SK-N-SH (cell line): ENCODE results near the gene CAST. TPM values are rescaled to one million over a fixed set of nuclear protein-coding genes. Genes with fewer than 3 reads are reported as not detected.
A peak's percentile ranks its signal among the peaks of the same experiment; 100 is the strongest.

Source experiments
- CTCF ChIA-PET: fragments of 300-600, 350-600 bp; formaldehyde crosslinking; extraction: SDS; loops from one replicate; lab custom pipeline; 2021; lab: Yijun Ruan, JAX
- POLR2A ChIA-PET: fragments of 350-600 bp; sonication (Branson Sonifier 250); formaldehyde crosslinking; extraction: SDS; loops from one replicate; lab custom pipeline; 2020; ENCODE audit warnings: antibody characterized with exemption, inconsistent platforms; lab: Yijun Ruan, JAX
- DNase-seq: peaks from one replicate; pipeline ENCODE4 v3.0.0; 2012
- H2AFZ ChIP-seq: fragments of 200-600 bp; sonication (generic); 2 replicates; pipeline ENCODE4 v1.8.1; 2016; ENCODE audit warnings: antibody characterized with exemption, mild to moderate bottlenecking, low read depth
- H3F3A ChIP-seq: fragments of 200-600 bp; sonication (generic); replicated peaks from 2 replicates; pipeline ENCODE3; 2016; ENCODE audit warnings: antibody characterized with exemption, mild to moderate bottlenecking; ENCODE audit not compliant: insufficient read depth
- H3K27ac ChIP-seq, 2 experiments: fragments of 200-500 bp in 1 of 2; fragments of 200-600 bp in 1 of 2; sonication (Bioruptor generic) in 1 of 2; sonication (generic), shearing (Covaris generic) in 1 of 2; 2 replicates each; pipeline versions ENCODE4 v1.5.1 to v1.6.1; 2014 to 2016; ENCODE audit warnings: low read depth in 2 of 2, inconsistent platforms in 1 of 2, low read length in 1 of 2, mild to moderate bottlenecking in 1 of 2, mixed read lengths in 1 of 2
- H3K27me3 ChIP-seq: fragments of 200-600 bp; sonication (generic), shearing (Covaris generic); 2 replicates; pipeline ENCODE4 v1.6.1; 2016; ENCODE audit warnings: mixed run types; ENCODE audit not compliant: insufficient read depth
- H3K36me3 ChIP-seq, 2 experiments: fragments of 200-500 bp in 1 of 2; fragments of 200-600 bp in 1 of 2; sonication (Bioruptor generic) in 1 of 2; sonication (generic) in 1 of 2; replicated peaks in 1 of 2; 2 replicates each; pipeline versions ENCODE3 to v1.5.1; 2014 to 2016; ENCODE audit warnings: low read length in 1 of 2, mild to moderate bottlenecking in 1 of 2; ENCODE audit not compliant: insufficient read depth in 2 of 2, control insufficient read depth in 1 of 2
- H3K4me1 ChIP-seq, 2 experiments: fragments of 200-500 bp in 1 of 2; fragments of 200-600 bp in 1 of 2; sonication (Bioruptor generic) in 1 of 2; sonication (generic), shearing (Covaris generic) in 1 of 2; 2 replicates each; pipeline versions ENCODE4 v1.5.1 to v1.6.1; 2014 to 2016; ENCODE audit warnings: low read depth in 1 of 2, low read length in 1 of 2, mixed run types in 1 of 2; ENCODE audit not compliant: insufficient read depth in 2 of 2, control insufficient read depth in 1 of 2
- H3K4me2 ChIP-seq: fragments of 200-600 bp; sonication (generic), shearing (Covaris generic); 2 replicates; pipeline ENCODE4 v1.6.1; 2017; ENCODE audit warnings: mixed run types
- H3K4me3 ChIP-seq, 2 experiments: fragments of 200-500 bp in 1 of 2; fragments of 200-600 bp in 1 of 2; sonication (Bioruptor generic) in 1 of 2; sonication (generic), shearing (Covaris generic) in 1 of 2; 2 replicates each; pipeline versions ENCODE4 v1.5.1 to v1.8.1; 2014 to 2016; ENCODE audit warnings: low read depth in 2 of 2, inconsistent platforms in 1 of 2, low read length in 1 of 2, mild to moderate bottlenecking in 1 of 2, mixed read lengths in 1 of 2, moderate library complexity in 1 of 2
- H3K79me2 ChIP-seq: fragments of 200-600 bp; sonication (generic); 2 replicates; pipeline ENCODE4 v1.8.1; 2017; ENCODE audit warnings: mild to moderate bottlenecking; ENCODE audit not compliant: insufficient read depth
- H3K9ac ChIP-seq: fragments of 200-600 bp; sonication (generic); 2 replicates; pipeline ENCODE4 v1.6.1; 2017; ENCODE audit warnings: mixed run types
- H3K9me2 ChIP-seq: fragments of 200-600 bp; sonication (generic); 2 replicates; pipeline ENCODE4 v1.6.1; 2017; ENCODE audit warnings: mixed run types
- H3K9me3 ChIP-seq: fragments of 200-600 bp; sonication (generic); 2 replicates; pipeline ENCODE4 v1.6.1; 2017; ENCODE audit warnings: mixed run types, mild to moderate bottlenecking, moderate library complexity
- H4K20me1 ChIP-seq: fragments of 200-600 bp; sonication (generic); 2 replicates; pipeline ENCODE4 v1.6.1; 2017; ENCODE audit warnings: mild to moderate bottlenecking, mixed run types; ENCODE audit not compliant: insufficient read depth
- CHD2 ChIP-seq: fragments of 150-350 bp; IDR thresholded peaks from 2 replicates; pipeline ENCODE4 v1.6.1; 2018; ENCODE audit warnings: low read length; ENCODE audit not compliant: partially characterized antibody
- EZH2phosphoT487 ChIP-seq: fragments of 200-600 bp; sonication (generic); IDR thresholded peaks from 2 replicates; pipeline ENCODE4 v1.6.1; 2017; ENCODE audit warnings: low read depth, mixed run types, mild to moderate bottlenecking, antibody characterized with exemption, moderate library complexity, borderline replicate concordance
- GATA2 ChIP-seq: sonication (generic); formaldehyde crosslinking; IDR thresholded peaks from 2 replicates; pipeline ENCODE4 v1.5.0; 2020; ENCODE audit warnings: mild to moderate bottlenecking, missing genetic modification reagents
- JUND ChIP-seq: IDR thresholded peaks from 2 replicates; pipeline ENCODE4 v1.4.0; 2012
- RAD21 ChIP-seq: IDR thresholded peaks from 2 replicates; pipeline ENCODE4 v1.6.1; 2012; ENCODE audit warnings: mild to moderate bottlenecking, low read length
- RCOR1 ChIP-seq: fragments of 150-350 bp; IDR thresholded peaks from 2 replicates; pipeline ENCODE4 v1.6.1; 2017; ENCODE audit warnings: antibody characterized with exemption, low read length
- SIN3A ChIP-seq: IDR thresholded peaks from 2 replicates; pipeline ENCODE4 v1.6.1; 2012; ENCODE audit warnings: low read depth, mild to moderate bottlenecking, low read length, moderate library complexity, borderline replicate concordance
- SMC3 ChIP-seq: IDR thresholded peaks from 2 replicates; pipeline ENCODE4 v1.6.1; 2012; ENCODE audit warnings: low read depth, low read length, improper control_type of control experiment
- TEAD4 ChIP-seq: IDR thresholded peaks from 2 replicates; pipeline ENCODE4 v1.4.0; 2012; ENCODE audit warnings: mild to moderate bottlenecking, borderline replicate concordance; ENCODE audit not compliant: insufficient read depth
- YY1 ChIP-seq: IDR thresholded peaks from 2 replicates; pipeline ENCODE4 v1.4.0; 2012; ENCODE audit warnings: low read depth, mild to moderate bottlenecking
- WGBS: methylation state at CpG from one replicate; pipeline ENCODE4 v1.1.6; 2017; ENCODE audit warnings: low lambda C conversion rate; 5-methylcytosine and 5-hydroxymethylcytosine counted together
- polyA plus RNA-seq, 3 experiments: library from polyadenylated mRNA; depleted of rRNA; stranded (reverse); fragments of >200 nt; gene quantifications; 2 replicates each; pipeline ENCODE4 v1.2.3, GENCODE V29; 2012
- TF ChIP-seq, protein P1 (sequence below): fragments of 200-600 bp; sonication (generic); IDR thresholded peaks from 2 replicates; pipeline ENCODE4 v1.6.1; 2017; ENCODE audit warnings: antibody characterized with exemption, mild to moderate bottlenecking, moderate library complexity
- TF ChIP-seq, protein P2 (sequence below): IDR thresholded peaks from 2 replicates; pipeline ENCODE4 v1.4.0; 2012; ENCODE audit warnings: low read depth, borderline replicate concordance
- TF ChIP-seq, protein P3 (sequence below): fragments of 150-350 bp; IDR thresholded peaks from 2 replicates; pipeline ENCODE4 v1.6.1; 2016; ENCODE audit warnings: mild to moderate bottlenecking, low read depth, low read length

The CAST gene
- polyA plus RNA-seq, 1 of the 3 experiments (the other 2 are of a cell fraction): 82.9 TPM

DNA sequence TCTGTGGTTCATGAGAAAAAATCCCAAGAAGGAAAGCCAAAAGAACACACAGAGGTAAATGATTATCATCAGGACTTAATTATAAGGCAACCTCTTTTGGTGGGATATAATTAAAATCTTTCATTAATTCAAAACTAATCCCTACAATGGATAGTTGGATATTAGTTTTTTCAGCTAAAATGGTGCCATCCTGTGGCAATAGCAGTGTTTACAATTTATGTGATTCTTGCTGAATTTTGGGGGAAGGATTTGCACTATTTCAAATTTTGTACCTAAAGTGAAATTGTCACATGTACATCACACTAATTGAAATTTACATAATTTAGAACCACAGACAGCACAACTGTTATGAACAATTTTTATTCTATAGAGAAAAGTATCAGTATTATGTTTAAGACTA lies 67.0 kb downstream of the CAST start (continued):
- no peak for TF ChIP-seq GATA2 (CRISPR knock-in tag)
- TF ChIP-seq, protein P1, sequence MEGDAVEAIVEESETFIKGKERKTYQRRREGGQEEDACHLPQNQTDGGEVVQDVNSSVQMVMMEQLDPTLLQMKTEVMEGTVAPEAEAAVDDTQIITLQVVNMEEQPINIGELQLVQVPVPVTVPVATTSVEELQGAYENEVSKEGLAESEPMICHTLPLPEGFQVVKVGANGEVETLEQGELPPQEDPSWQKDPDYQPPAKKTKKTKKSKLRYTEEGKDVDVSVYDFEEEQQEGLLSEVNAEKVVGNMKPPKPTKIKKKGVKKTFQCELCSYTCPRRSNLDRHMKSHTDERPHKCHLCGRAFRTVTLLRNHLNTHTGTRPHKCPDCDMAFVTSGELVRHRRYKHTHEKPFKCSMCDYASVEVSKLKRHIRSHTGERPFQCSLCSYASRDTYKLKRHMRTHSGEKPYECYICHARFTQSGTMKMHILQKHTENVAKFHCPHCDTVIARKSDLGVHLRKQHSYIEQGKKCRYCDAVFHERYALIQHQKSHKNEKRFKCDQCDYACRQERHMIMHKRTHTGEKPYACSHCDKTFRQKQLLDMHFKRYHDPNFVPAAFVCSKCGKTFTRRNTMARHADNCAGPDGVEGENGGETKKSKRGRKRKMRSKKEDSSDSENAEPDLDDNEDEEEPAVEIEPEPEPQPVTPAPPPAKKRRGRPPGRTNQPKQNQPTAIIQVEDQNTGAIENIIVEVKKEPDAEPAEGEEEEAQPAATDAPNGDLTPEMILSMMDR: peak; percentile 61
- peak; percentile 55 for TF ChIP-seq RAD21
- no peak for TF ChIP-seq TEAD4
- no peak for TF ChIP-seq SIN3A
- no peak for TF ChIP-seq JUND
- peak; percentile 36 for TF ChIP-seq SMC3

DNA sequence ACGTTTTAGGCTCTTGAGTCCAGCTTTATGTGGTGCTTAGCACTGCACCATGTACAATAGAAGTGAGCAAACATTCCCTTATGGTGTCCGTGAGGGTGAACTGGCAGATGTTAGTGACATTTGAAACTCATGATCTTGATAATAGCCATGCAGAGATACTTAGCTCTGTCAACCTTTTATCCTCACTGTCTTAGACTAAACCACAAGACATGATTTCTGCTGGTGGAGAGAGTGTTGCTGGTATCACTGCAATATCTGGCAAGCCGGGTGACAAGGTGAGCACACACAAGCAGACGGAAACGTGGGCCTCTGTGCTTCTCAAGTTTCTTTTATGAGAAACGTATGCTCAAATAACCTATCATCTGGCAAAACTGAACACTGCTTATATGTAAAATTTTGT lies 68.4 kb downstream of the CAST start:
- Histone ChIP-seq H3F3A (peaks cover 6% of the 10 kb centered on the region), H2AFZ (no peak overlapping the region), H3K79me2 (peaks cover 35% of the 10 kb centered on the region), H3K4me1 (no peaks in the 10 kb centered on the region; a peak in 1 of 4 replicates), H3K9me2 (no peaks in the 10 kb centered on the region), H3K9ac (no peak overlapping the region), H3K4me3 (no peak overlapping the region), H3K4me2 (no peak overlapping the region), H4K20me1 (no peaks in the 10 kb centered on the region; the same call in 1 of the 2 replicates), H3K9me3 (no peaks in the 10 kb centered on the region), H3K27me3 (no peaks in the 10 kb centered on the region), H3K27ac (no peak overlapping the region), H3K36me3 (peaks cover 30 to 31% of the 10 kb centered on the region in 2 experiments)
- ChIA-PET CTCF (interaction anchor here (0.9 to 2.5 kb wide), 6 partner anchors 11 to 386 kb away, joined by 3 to 5 read pairs (median 4); no protein-coding TSS in a partner anchor), POLR2A (no interaction called here)
- DNase-seq: no peak
- TF ChIP-seq CHD2 (no peak), EZH2phosphoT487 (no peak), SMC3 (no peak), TEAD4 (no peak), YY1 (no peak), RCOR1 (no peak)
- TF ChIP-seq, protein P2, sequence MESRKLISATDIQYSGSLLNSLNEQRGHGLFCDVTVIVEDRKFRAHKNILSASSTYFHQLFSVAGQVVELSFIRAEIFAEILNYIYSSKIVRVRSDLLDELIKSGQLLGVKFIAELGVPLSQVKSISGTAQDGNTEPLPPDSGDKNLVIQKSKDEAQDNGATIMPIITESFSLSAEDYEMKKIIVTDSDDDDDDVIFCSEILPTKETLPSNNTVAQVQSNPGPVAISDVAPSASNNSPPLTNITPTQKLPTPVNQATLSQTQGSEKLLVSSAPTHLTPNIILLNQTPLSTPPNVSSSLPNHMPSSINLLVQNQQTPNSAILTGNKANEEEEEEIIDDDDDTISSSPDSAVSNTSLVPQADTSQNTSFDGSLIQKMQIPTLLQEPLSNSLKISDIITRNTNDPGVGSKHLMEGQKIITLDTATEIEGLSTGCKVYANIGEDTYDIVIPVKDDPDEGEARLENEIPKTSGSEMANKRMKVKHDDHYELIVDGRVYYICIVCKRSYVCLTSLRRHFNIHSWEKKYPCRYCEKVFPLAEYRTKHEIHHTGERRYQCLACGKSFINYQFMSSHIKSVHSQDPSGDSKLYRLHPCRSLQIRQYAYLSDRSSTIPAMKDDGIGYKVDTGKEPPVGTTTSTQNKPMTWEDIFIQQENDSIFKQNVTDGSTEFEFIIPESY: no peak
- TF ChIP-seq, protein P3, sequence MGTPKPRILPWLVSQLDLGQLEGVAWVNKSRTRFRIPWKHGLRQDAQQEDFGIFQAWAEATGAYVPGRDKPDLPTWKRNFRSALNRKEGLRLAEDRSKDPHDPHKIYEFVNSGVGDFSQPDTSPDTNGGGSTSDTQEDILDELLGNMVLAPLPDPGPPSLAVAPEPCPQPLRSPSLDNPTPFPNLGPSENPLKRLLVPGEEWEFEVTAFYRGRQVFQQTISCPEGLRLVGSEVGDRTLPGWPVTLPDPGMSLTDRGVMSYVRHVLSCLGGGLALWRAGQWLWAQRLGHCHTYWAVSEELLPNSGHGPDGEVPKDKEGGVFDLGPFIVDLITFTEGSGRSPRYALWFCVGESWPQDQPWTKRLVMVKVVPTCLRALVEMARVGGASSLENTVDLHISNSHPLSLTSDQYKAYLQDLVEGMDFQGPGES: no peak
- WGBS: 96% methylated on average over 6 of the region's 6 CpGs
